ENCODE measurements around the gene STPG4.
"Not testable (repeated sequence)": the region's sequence is repeated elsewhere in the genome, so short reads cannot be mapped to it uniquely, and the experiment has no call there.

STPG4 gene

DNA sequence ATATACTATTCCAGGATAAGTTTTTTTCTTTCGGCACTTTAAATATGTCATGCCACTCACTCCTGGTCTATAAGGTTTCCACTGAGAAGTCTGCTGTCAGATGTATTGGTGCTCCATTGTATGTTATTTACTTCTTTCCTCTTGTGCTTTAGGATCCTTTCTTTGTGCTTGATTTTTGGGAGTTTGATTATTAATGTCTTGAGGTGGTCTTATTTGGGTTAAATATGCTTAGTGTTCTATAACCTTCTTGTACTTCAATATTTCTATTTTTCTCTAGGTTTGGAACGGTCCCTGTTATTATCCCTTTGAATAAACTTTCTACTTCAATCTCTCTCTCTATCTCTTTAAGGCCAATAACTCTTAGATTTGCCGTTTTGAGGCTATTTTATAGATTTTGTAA is 28.3 kb downstream of the STPG4 start:
- DNase-seq (ENCODE audit: low spot score) = no peak

GRCh38 chr2:47124740-47125139 is 30.4 kb downstream of the STPG4 start:
- not testable (repeated sequence) for DNase-seq (ENCODE audit: low spot score)

DNA sequence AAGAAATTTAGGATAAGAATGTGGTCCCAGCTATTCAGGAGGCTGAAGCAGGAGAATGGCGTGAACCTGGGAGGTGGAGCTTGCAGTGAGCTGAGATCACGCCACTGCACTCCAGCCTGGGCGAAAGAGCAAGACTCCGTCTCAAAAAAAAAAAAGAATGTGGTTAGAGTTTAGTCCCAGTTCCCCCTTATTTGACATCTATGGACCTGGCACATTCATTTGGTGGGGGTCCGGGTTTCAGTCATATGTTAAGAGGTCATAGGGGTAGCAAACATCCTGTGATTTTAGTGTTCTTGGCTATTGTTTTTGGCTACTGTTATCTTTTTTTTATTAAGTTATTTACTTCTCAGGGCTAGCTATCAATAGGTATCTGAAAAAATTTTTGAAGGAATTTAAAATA is 34.7 kb downstream of the STPG4 start:
- not testable (repeated sequence) for DNase-seq (ENCODE audit: low spot score)

DNA sequence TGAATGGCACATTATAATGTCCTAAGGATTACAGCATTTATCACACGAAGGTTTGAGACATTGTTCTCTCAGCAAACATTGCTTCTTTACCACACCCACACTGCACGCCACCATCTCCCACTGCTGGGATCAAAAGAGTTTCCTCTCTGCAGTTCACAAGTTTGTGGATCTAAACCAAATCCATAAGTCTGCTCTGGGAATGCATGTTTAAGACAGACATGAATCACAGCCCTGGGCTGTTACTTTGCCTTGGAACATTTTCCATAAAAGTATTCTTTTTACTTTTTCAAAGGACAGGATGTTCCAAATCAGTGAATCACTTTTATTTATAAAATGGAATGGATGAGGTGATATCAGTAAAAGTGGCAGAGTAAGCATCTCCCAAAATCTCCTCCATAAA is 36.1 kb downstream of the STPG4 start:
- DNase-seq (ENCODE audit: low spot score) = no peak

DNA sequence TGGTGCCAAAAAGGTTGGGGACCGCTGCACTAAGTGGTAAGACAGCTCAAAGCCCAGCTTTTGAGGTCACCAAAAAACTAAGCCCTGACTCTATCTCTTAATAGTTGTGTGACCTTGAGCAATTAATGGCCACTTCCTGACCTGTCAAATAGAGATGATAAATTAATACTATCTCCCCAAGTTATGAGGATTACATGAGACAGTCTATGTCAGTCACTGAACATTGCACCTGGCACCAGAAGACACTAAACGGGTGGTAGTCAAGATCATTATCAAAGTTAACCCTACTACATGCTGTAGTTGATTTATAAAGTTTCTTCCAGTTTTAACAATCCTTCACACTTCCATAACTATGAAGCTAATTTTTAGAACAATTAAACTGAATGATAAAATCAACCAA is 36.5 kb downstream of the STPG4 start:
- no peak for DNase-seq (ENCODE audit: low spot score)

GRCh38 chr2:47112665-47113435 is 42.3 kb downstream of the STPG4 start:
- no peak for DNase-seq (ENCODE audit: low spot score)

GRCh38 chr2:47109680-47110079 is 45.4 kb downstream of the STPG4 start:
- DNase-seq (ENCODE audit: low spot score) = no peak

- DNase-seq (ENCODE audit: low spot score) = no peak
Observed at GRCh38 chr2:47109007-47109375, 46.1 kb downstream of the STPG4 start.

- DNase-seq (ENCODE audit: low spot score) = not testable (repeated sequence)
Observed at GRCh38 chr2:47108267-47109006, 46.7 kb downstream of the STPG4 start.

DNA sequence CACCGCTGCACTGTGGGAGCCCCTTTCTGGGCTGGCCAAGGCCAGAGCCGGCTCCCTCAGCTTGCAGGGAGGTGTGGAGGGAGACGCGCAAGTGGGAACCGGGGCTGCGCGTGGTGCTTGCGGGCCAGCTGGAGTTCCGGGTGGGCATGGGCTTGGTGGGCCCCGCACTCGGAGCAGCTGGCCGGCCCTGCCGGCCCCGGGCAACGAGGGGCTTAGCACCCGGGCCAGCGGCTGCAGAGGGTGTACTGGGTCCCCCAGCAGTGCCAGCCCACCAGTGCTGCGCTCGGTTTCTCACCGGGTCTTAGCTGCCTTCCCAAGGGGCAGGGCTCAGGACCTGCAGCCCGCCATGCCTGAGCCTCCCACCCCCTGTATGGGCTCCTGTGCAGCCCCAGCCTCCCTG is 47.9 kb downstream of the STPG4 start:
- DNase-seq (ENCODE audit: low spot score) = not testable (repeated sequence)

- not testable (repeated sequence) for DNase-seq (ENCODE audit: low spot score)
Observed at GRCh38 chr2:47106231-47106630, 48.9 kb downstream of the STPG4 start.

GRCh38 chr2:47099712-47100111 is 55.4 kb downstream of the STPG4 start:
- not testable (repeated sequence) for DNase-seq (ENCODE audit: low spot score)

GRCh38 chr2:47098953-47099352 is 56.2 kb downstream of the STPG4 start:
- no peak for DNase-seq (ENCODE audit: low spot score)

GRCh38 chr2:47097563-47097962 is 57.5 kb downstream of the STPG4 start:
- no peak for DNase-seq (ENCODE audit: low spot score)

DNA sequence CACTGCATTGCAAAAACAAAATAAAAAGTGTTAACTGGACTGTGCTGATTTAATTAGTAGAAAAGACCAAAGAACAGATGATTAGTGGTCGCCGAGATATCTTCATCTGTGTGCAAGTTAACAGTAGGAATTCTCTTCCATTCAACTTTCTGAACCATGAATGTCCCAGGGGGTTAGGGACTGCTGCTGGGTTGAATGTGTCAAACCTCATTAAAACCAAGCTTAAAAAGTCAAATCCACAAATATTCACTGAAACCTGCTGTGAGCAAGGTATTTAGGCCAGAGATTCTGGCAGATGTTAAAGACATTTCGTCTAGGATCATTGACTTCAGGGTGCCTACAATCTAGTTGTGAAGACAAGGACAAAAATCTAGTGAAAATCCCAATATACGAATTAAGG is 58.7 kb downstream of the STPG4 start:
- DNase-seq (ENCODE audit: low spot score) = no peak

DNA sequence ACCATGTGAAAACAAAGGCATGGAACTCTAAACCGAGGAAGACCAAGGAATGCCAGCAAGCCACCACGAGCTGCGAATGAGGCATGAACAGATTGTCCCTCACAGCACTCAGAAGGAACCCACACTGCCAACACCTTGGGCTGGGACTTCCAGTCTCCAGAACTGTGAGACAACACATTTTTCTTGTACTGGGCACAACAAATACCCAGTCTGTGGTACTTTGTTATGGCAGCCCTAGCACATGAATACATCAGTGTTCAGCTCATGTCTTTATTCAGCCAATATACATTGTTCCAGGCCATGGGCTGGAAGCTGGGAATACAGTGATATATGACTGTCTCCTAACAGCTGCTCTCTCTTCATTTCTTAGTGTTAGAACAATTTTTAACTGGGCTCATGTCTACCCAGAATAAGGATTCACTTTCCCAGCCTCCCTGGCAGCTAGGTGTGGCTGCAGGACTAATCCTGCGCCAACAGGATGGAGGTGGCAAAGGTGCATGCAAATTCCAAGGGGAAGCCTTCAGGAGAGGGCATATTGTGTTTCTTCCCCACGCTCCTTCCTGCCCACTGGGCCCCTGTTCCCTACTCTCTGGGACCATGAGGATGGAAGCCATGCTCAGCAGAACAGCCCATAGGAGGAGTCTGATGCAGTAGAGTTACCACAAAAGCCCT is 59.6 kb downstream of the STPG4 start:
- DNase-seq (ENCODE audit: low spot score) = no peak

DNA sequence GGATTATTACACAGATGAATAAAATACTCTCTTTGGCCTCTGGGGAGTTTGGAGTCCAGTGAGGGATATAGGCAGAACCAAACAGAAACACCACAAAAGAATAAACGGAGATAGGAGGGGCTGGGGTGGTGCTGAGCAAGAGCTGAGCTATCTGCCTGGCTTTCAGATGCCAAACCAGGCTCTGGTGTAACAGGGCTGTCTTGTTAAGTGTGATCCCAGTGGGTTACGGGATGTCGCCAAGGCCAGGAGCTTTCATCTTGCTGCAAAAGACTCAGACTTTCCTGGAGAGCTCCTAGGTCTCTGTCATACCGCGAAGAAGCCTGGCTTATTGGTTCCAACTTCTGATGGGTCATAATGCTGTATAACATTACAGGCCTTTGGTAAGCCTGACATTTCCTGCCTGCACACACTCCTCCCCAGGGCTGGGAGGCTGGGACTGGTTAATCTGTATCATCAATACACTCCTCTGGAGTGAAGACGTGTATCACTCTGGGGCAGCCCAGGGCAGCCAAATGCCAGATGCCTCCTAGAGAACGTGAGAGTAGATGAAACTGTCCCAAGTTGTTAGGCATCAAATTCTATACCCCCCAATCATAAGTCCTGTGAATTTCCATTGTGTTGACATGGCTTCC is 60.5 kb downstream of the STPG4 start:
- DNase-seq (ENCODE audit: low spot score) = no peak

- DNase-seq (ENCODE audit: low spot score) = no peak
Observed at GRCh38 chr2:47093626-47094025, 61.5 kb downstream of the STPG4 start.

DNA sequence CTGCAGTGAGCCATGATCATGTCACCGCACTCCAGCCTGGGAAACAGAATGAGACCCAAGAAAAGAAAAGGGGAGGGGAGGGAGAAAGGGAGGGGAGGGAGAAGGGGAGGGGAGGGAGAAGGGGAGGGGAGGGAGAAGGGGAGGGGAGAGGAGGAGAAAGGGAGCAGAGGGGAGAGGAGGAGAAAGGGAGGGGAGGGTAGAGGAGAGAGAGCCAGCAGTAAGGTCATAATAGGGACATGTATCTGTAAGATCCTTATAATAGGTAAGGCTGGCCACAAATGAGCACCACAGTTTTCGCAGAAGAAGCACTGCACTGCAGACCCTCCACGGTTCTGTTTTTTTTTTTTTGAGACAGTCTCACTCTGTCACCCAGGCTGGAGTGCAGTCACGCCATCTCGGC is 62.6 kb downstream of the STPG4 start:
- DNase-seq (ENCODE audit: low spot score) = no peak

GRCh38 chr2:47091118-47091517 is 64.0 kb downstream of the STPG4 start:
- DNase-seq (ENCODE audit: low spot score) = no peak

DNA sequence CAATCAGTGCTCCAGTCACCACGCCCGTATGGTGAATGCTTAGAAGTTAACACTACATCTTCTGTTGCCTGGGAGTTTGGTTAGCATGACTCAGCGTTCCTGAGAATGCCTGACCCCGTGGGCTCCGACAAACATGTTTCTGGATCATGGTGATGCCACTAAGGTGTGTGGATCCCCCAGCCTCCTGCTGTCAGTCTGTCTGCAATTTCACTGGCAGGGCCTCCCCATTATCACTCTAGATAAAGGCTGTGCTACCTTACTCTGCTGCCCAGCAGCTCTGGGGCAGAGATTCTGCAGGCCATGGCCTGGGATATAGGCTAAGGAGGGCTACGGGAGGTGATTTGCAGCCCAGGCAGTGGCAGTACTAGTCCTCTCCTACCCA is 66.0 kb downstream of the STPG4 start:
- DNase-seq (ENCODE audit: low spot score) = no peak

DNA sequence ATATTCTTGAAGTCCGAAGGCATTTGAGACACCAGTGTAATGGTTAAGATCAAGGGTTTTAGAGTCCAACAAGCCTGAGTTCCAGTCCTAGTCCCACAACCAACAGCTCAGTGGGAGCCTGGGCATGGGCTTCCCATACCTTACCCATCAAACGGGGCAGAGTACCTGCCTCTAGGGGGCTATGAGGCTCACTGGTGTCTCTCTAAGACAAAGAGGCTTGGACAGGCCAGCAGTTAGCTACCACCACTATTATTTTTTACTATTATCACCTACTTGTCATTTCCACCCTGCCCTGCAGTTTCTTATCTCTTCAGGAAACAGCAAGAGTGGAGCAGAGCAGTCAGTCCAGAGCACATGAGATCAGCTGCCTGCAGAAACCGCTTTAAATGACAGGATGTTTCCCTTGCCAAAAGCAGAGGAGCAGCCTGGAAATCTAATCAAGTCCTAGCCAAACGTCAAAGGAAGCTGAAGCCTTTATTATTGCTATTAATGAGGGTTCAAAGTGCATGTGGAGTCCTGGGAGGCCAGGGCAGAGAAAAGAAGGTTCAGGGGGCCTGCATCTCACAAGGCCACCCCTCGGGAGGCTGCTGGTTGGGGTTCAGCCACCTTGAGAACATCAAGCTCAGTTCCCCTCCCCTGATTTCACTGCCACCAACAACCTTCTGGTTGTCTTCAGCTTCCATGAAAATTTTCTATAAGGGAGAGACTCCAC is 66.6 kb downstream of the STPG4 start:
- DNase-seq (ENCODE audit: low spot score) = no peak
